NCI-H510A (cell line): Measurements from ENCODE around the gene NAPG.
"Not testable (repeated sequence)": the region's sequence is repeated elsewhere in the genome, so short reads cannot be mapped to it uniquely, and the experiment has no call there.

Experiments used
- DNase-seq: peaks from one replicate; lab custom pipeline; 2025; lab: John Stamatoyannopoulos, UW

The NAPG gene

GRCh38 chr18:10579079-10579867, 53.4 kb downstream of the NAPG start:
- DNase-seq: no peak

- DNase-seq: no peak
Observed at GRCh38 chr18:10580215-10580614, 54.4 kb downstream of the NAPG start.

GRCh38 chr18:10585260-10585659, 59.4 kb downstream of the NAPG start:
- DNase-seq: no peak

GRCh38 chr18:10588975-10589374, 63.1 kb downstream of the NAPG start:
- DNase-seq: peak; percentile 9

- no peak for DNase-seq
Observed at GRCh38 chr18:10590412-10590811, 64.6 kb downstream of the NAPG start.

GRCh38 chr18:10591896-10592295, 66.1 kb downstream of the NAPG start:
- DNase-seq: no peak

- not testable (repeated sequence) for DNase-seq
Observed at GRCh38 chr18:10593366-10594022, 67.7 kb downstream of the NAPG start.

- not testable (repeated sequence) for DNase-seq
Observed at GRCh38 chr18:10595917-10596316, 70.1 kb downstream of the NAPG start.

- DNase-seq: not testable (repeated sequence)
Observed at GRCh38 chr18:10597695-10598094, 71.9 kb downstream of the NAPG start.

- not testable (repeated sequence) for DNase-seq
Observed at GRCh38 chr18:10600701-10601100, 74.9 kb downstream of the NAPG start.
